Endothelial cell of umbilical vein (primary cell): ENCODE measurements around the gene CDH2. TPM values are rescaled to one million over a fixed set of nuclear protein-coding genes. Genes with fewer than 3 reads are reported as not detected.

ENCODE experiments used
- BruUV-seq: library from RNA; stranded (reverse); fragments of 400-500 nt; replicated peaks from 2 replicates; lab custom pipeline; 2021; lab: Mats Ljungman, UMichigan
- CTCF ChIA-PET: fragments of 300-600, 350-600 bp; sonication (Branson Sonifier 250); formaldehyde crosslinking; loops from one replicate; lab custom pipeline; 2021; ENCODE audit warnings: antibody characterized with exemption, inconsistent platforms; lab: Charles Lee
- POLR2A ChIA-PET: fragments of 300-600, 350-600 bp; sonication (Branson Sonifier 250); formaldehyde crosslinking; loops from one replicate; lab custom pipeline; 2021; ENCODE audit warnings: antibody characterized with exemption, inconsistent platforms; lab: Charles Lee
- DNase-seq: peaks from one replicate; pipeline ENCODE4 v3.0.0-alpha.2; 2011; ENCODE audit warnings: low read depth, low spot score
- FAIRE-seq: peaks from 2 replicates; lab custom pipeline; 2011; peaks lifted over from hg19 to GRCh38; lab: Jason Lieb, UNC
- H2AFZ ChIP-seq: 2 replicates; pipeline ENCODE4 v1.6.0; 2012; ENCODE audit warnings: low read depth, low read length, control low read depth, inconsistent platforms
- H3K27ac ChIP-seq: 2 replicates; pipeline ENCODE4 v1.5.1; 2011; ENCODE audit warnings: low read depth, mild to moderate bottlenecking, control low read depth, low read length, moderate library complexity; ENCODE audit not compliant: insufficient read depth
- H3K27me3 ChIP-seq, 2 experiments: 2 replicates each; pipeline versions ENCODE4 v1.6.0 to v1.6.1; 2011; ENCODE audit warnings: low read length in 2 of 2, mixed read lengths in 1 of 2; ENCODE audit not compliant: control insufficient read depth in 2 of 2, insufficient read depth in 2 of 2
- H3K36me3 ChIP-seq, 2 experiments: 2 replicates in 1 of 2; 3 replicates in 1 of 2; pipeline ENCODE4 v1.5.1; 2011; ENCODE audit warnings: low read length in 2 of 2, mild to moderate bottlenecking in 1 of 2, moderate library complexity in 1 of 2; ENCODE audit not compliant: control insufficient read depth in 2 of 2, insufficient read depth in 2 of 2; ENCODE audit errors: extremely low read depth in 1 of 2
- H3K4me1 ChIP-seq: 3 replicates; pipeline ENCODE4 v1.5.1; 2011; ENCODE audit warnings: mild to moderate bottlenecking, low read length; ENCODE audit not compliant: control insufficient read depth, insufficient read depth; ENCODE audit errors: extremely low read depth
- H3K4me2 ChIP-seq: 2 replicates; pipeline ENCODE4 v1.6.1; 2011; ENCODE audit warnings: low read length, control low read depth, mixed read lengths; ENCODE audit not compliant: insufficient read depth
- H3K4me3 ChIP-seq, 3 experiments: fragments of 200-600 bp in 1 of 3; sonication (generic), shearing (Covaris generic) in 1 of 3; replicated peaks in 1 of 3; 2 replicates each; pipeline ENCODE4 v1.5.1; 2011 to 2016; ENCODE audit warnings: control low read depth in 3 of 3, low read length in 3 of 3, mild to moderate bottlenecking in 2 of 3, inconsistent platforms in 1 of 3, low read depth in 1 of 3, moderate library complexity in 1 of 3; ENCODE audit not compliant: insufficient read depth in 1 of 3
- H3K79me2 ChIP-seq: 2 replicates; pipeline ENCODE4 v1.6.0; 2012; ENCODE audit warnings: low read length, inconsistent platforms; ENCODE audit not compliant: control insufficient read depth, insufficient read depth
- H3K9ac ChIP-seq: replicated peaks from 2 replicates; pipeline ENCODE3; 2011; ENCODE audit warnings: low read length, control low read depth; ENCODE audit not compliant: insufficient read depth; ENCODE audit errors: extremely low read depth
- H3K9me1 ChIP-seq: replicated peaks from 3 replicates; pipeline ENCODE4 v1.6.0; 2011; ENCODE audit warnings: mild to moderate bottlenecking, low read length; ENCODE audit not compliant: control insufficient read depth, insufficient read depth; ENCODE audit errors: extremely low read depth
- H3K9me3 ChIP-seq: replicated peaks from 2 replicates; pipeline ENCODE4 v1.5.1; 2012; ENCODE audit warnings: low read length, inconsistent platforms; ENCODE audit not compliant: control insufficient read depth, insufficient read depth
- H4K20me1 ChIP-seq: replicated peaks from 2 replicates; pipeline ENCODE3; 2011; ENCODE audit warnings: mild to moderate bottlenecking, low read length; ENCODE audit not compliant: control insufficient read depth, insufficient read depth; ENCODE audit errors: extremely low read depth
- CTCF ChIP-seq, 2 donors: IDR thresholded peaks; 1 replicate in 1 of 2; 2 replicates in 1 of 2; pipeline ENCODE4 v1.5.1; 2011; ENCODE audit warnings: low read length in 2 of 2, mild to moderate bottlenecking in 2 of 2, moderate library complexity in 2 of 2, control low read depth in 1 of 2, inconsistent platforms in 1 of 2, low read depth in 1 of 2; ENCODE audit not compliant: insufficient read depth in 1 of 2; ENCODE audit errors: extremely low read depth in 1 of 2
- EZH2 ChIP-seq: IDR thresholded peaks from 2 replicates; pipeline ENCODE4 v1.6.1; 2012; ENCODE audit warnings: borderline replicate concordance, low read depth, mild to moderate bottlenecking, moderate library complexity, low read length, inconsistent platforms; ENCODE audit not compliant: severe bottlenecking
- FOS ChIP-seq: IDR thresholded peaks from 2 replicates; pipeline ENCODE4 v1.6.1; 2011; ENCODE audit warnings: mild to moderate bottlenecking, low read length, moderate library complexity, borderline replicate concordance; ENCODE audit not compliant: insufficient read depth
- JUN ChIP-seq: IDR thresholded peaks from 2 replicates; pipeline ENCODE4 v1.6.1; 2011; ENCODE audit warnings: borderline replicate concordance, low read depth; ENCODE audit not compliant: insufficient read length, insufficient read depth
- dilution Hi-C: fragments of 300-500 bp; cut with MboI; formaldehyde crosslinking; loops from one replicate; pipeline ENCODE4 v1.15.0; 2019; ENCODE audit warnings: low sequenced_read_pairs; ENCODE audit not compliant: extremely low pct_ligation_motif_present
- intact Hi-C: fragments of 100-400 bp; cut with micrococcal nuclease; formaldehyde crosslinking; loops from one replicate; pipeline ENCODE4 v1.10.0; 2022
- polyA plus RNA-seq, 4 experiments: library from polyadenylated mRNA; depleted of rRNA in 3 of 4; stranded (reverse) in 3 of 4; unstranded in 1 of 4; fragments of >200 nt; gene quantifications; 2 replicates each; pipeline versions ENCODE4 v1.2.1 to v1.2.3, GENCODE V29; 2011 to 2012; ENCODE audit warnings: missing spikeins in 1 of 4
- total RNA-seq: library from RNA; stranded (reverse); gene quantifications from 2 replicates; pipeline ENCODE4 v1.2.3, GENCODE V29; 2021

Gene CDH2
- total and polyA plus RNA-seq, 2 donors (not counting 3 experiments of a cell fraction or from before 2014, with no cell fraction given): 37.6 to 59.5 TPM

- no peak for DNase-seq
- no TSS peak for BruUV-seq
- Histone ChIP-seq H3K4me1 (peaks cover 10% of the 10 kb centered on the region), H3K27me3 (no peaks in the 10 kb centered on the region), H2AFZ (no peak overlapping the region), H3K79me2 (no peaks in the 10 kb centered on the region), H3K36me3 (no peaks in the 10 kb centered on the region), H3K4me2 (no peak overlapping the region), H3K9me3 (no peaks in the 10 kb centered on the region), H4K20me1 (no peaks in the 10 kb centered on the region), H3K9me1 (no peaks in the 10 kb centered on the region), H3K9ac (no peak overlapping the region), H3K4me3 (no peak overlapping the region), H3K27ac (no peak overlapping the region)
- ChIA-PET CTCF (interaction anchor here (1.1 kb wide), 2 partner anchors 17 to 27 kb away, joined by 3 to 4 read pairs; no protein-coding TSS in a partner anchor), POLR2A (no interaction called here)
- TF ChIP-seq JUN: no peak
- TF ChIP-seq FOS: no peak
- intact Hi-C loops: no loop called here
- dilution Hi-C loops: no loop called here
- FAIRE-seq: no peak
These were observed 167.3 kb downstream of the CDH2 start for GRCh38 chr18:28009589-28009988.

- no peak for TF ChIP-seq EZH2
- no peak for TF ChIP-seq CTCF (IDR thresholded peaks at IDR 0.05; ENCODE audit: extremely low read depth in 1 of 2, insufficient read depth in 1 of 2, low read depth in 1 of 2, low read length in 2 of 2)
- peak; percentile 35 for TF ChIP-seq FOS
- no peak overlapping the region for H2AFZ ChIP-seq
- H4K20me1 ChIP-seq: no peaks in the 10 kb centered on the region
- no peaks in the 10 kb centered on the region for H3K27me3 ChIP-seq
- H3K9me1 ChIP-seq: no peaks in the 10 kb centered on the region
- H3K36me3 ChIP-seq: no peaks in the 10 kb centered on the region
- H3K9me3 ChIP-seq: no peaks in the 10 kb centered on the region
- ChIA-PET CTCF (no interaction called here), POLR2A (no interaction called here)
- H3K27ac ChIP-seq: no peak overlapping the region
- no peak for FAIRE-seq
- intact Hi-C loops (no loop called here), dilution Hi-C loops (no loop called here)
- peaks cover 27% of the 10 kb centered on the region for H3K4me1 ChIP-seq
- H3K4me3 ChIP-seq: no peak overlapping the region
- no peak overlapping the region for H3K4me2 ChIP-seq
- H3K9ac ChIP-seq: no peak overlapping the region
- BruUV-seq: no TSS peak
- H3K79me2 ChIP-seq: no peaks in the 10 kb centered on the region
- no peak for DNase-seq
These were observed 169.1 kb downstream of the CDH2 start for GRCh38 chr18:28007841-28008240.
